NCI-H460 (cell line): ENCODE results near the gene TSPAN13. TPM values are rescaled to one million over a fixed set of nuclear protein-coding genes. Genes with fewer than 3 reads are reported as not detected.
A peak's percentile ranks its signal among the peaks of the same experiment; 100 is the strongest.

ENCODE experiments used
- DNase-seq: peaks from one replicate; pipeline ENCODE4 v3.0.0-alpha.2; 2016; ENCODE audit warnings: low read depth; ENCODE audit errors: extremely low read depth
- polyA plus RNA-seq: library from polyadenylated mRNA; depleted of rRNA; stranded (reverse); fragments of >200 nt; gene quantifications from 2 replicates; pipeline ENCODE4 v1.2.3, GENCODE V29; 2014; cell fraction: nucleus; rRNA removed
- total RNA-seq: library from RNA; depleted of rRNA; stranded (reverse); fragments of >200 nt; shearing (Covaris generic); gene quantifications from 2 replicates; pipeline ENCODE4 v1.2.3, GENCODE V29; 2014; rRNA removed

TSPAN13 gene
- total RNA-seq, result 31.4 and 37.3 TPM in 2 replicates
- polyA plus RNA-seq, result 34.5 and 41.4 TPM in 2 replicates

- peak; percentile 85 for DNase-seq
Measured at GRCh38 chr7:16753102-16753931, at the start of gene TSPAN13. Gene TSPAN13, plus strand, starts transcription at chr7:16753755. Its CDS starts 213 bp downstream, at chr7:16753968.

DNA sequence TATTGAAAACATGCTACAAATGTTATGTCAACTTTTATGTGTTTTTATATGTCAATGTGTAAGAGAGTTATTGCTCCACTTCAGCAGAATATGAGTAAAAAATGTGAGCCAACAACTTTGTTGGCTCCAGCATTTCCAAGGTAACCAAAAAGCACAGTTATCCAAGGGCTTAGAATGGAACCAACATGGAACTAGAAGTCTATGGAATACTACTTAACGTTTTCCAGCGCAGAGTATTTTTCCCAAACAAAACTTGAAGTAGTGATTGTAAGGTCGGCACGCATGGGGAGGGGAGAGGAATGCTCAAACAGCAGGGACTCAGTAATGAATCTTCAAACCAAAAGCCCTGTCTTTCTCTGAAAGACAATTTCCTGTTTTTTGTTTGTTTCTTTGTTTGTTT is 45.0 kb upstream of the TSPAN13 start:
- no peak for DNase-seq

DNA sequence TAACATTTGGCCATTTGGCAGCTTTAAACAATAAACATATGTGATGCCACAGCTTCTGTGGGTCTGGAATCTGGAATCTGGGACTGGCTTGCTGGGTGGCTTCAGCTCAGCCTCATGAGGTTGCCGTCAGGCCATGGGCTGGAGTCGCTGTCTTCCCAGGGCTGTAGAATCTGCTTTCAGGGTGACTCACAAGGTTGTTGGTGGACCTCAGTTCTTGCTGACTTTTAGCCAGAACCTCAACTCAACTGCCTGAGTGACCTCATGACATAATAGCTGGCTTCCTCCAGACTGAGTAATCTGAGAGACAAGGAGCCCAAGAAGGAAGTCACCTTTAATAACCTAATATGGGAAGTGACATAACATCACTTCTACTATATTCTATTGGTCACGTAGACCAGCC is 44.6 kb upstream of the TSPAN13 start:
- DNase-seq, result no peak

- no peak for DNase-seq
Measured at GRCh38 chr7:16710651-16711050, 42.9 kb upstream of the TSPAN13 start.

DNA sequence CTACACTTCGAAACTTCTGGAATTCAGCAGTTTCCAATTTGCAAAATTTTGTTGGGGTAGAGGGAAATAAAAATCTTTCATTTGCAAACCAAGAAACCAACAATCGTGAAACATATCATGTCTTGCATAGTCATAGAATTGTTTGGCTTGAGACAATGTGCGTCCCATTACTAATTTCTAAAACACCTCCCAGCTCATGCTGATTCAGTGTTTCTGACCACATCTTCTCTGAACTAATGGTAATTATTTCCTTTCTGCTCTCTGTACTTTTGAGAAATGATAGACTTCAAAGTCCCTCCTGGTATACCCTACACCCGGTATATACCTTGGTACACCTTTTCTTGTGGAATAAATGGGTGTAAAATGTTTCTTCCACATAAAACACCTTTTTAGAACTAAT is 41.8 kb upstream of the TSPAN13 start:
- DNase-seq, result no peak

- DNase-seq, result no peak
Measured at GRCh38 chr7:16712916-16713315, 40.6 kb upstream of the TSPAN13 start.

DNA sequence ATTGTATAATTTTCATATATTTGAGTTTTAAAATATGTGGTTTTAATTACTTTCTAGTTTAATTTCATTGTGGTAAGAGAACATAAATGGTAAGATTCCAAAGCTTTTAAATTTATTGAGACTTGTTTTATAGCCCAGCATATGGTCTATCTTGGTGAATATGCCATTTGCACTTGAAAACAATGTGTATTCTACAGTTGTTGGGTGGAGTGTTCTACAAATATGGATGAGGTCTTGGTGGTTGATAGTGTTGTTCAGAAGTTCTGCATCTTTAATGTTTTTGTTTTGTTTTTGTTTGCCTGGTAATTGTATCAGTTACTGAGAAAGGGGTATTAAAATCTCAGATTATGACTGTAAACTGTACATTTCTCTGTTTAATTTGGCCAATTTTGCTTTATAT is 37.6 kb upstream of the TSPAN13 start:
- no peak for DNase-seq

DNA sequence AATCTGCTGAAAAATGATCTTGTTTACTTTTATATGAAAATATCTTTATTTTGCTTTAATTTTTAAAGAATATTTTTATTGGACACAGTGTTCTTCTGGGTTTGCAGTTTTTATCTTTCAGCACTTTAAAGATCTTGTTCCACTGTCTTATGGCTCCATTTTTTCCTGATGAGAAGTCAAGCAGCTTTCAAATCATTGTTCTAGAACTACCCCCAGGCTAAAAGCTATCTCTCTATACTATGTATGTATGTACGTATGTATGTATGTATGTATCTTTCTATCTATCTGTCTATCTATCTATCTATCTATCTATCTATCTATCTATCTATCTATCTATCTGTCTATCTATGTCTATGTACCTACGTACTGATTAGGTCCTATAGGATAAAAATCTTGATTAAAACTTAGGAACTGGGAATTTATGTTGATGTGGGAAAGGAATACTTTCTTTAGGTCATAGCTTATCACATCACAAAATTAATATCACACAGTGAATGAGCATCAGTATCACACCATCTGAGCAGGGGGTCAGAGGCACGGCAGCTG is 35.4 kb upstream of the TSPAN13 start:
- DNase-seq, result no peak

GRCh38 chr7:16719699-16720098 is 33.9 kb upstream of the TSPAN13 start:
- DNase-seq, result no peak

GRCh38 chr7:16721541-16721940 is 32.0 kb upstream of the TSPAN13 start:
- DNase-seq, result no peak

DNA sequence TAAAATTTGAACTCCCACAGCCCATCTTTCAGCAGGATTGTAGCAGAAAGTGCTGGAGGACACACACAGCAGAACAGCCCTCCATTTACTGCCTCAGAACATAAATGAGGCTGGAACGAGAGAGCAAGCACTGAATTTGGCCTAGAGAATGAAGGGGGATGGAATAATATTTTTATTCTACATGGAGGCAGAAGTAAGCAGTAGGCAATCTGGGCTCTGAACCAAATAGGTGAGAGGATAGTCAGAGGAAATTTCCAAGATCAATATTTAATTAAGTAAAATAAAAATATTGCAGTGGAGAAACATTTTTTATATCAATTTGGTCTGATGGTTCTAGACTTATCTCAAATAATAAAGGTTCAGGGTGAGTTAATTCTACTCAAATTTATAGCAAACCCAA is 29.2 kb upstream of the TSPAN13 start:
- DNase-seq, result no peak

DNA sequence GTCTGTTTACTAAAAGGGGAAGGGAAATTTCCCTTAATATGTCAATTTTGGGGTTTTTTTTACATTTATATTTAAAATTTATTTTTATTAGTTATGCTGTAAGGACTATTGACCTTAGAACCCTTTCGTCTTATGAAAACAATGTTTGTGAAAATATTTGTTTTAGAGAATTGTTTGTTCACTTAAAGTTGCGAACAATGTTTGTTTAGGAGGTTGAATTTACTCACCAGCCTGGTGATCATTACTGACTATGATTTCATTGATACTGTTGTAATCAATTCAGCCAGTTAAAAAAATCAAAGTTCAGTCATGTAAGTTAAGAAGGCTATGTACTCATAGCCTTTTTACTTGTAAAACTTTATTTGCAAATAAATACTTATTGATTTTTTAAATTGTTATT is 27.4 kb upstream of the TSPAN13 start:
- DNase-seq, result no peak

GRCh38 chr7:16727736-16728135 is 25.8 kb upstream of the TSPAN13 start:
- peak; percentile 84 for DNase-seq

GRCh38 chr7:16728811-16729210 is 24.7 kb upstream of the TSPAN13 start:
- no peak for DNase-seq

GRCh38 chr7:16729541-16729940 is 24.0 kb upstream of the TSPAN13 start:
- no peak for DNase-seq

DNA sequence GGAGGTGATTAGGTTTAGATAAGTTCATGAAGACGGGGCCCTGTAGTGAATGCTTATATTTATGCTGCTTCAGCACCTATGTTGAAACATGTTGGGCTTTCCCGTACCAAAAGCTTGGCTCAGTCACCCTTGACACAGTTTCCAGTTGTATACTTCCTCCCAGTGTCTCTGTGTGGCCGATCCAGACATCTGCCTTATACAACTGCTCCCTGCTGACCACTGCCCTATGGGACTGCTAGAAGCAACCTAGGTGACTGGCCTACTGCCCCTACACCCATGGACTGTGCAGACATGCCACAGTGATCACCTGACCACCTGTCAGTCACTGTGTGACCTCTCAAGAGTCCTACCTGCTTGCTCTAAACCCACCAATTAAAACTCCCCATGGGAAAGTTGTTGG is 22.6 kb upstream of the TSPAN13 start:
- no peak for DNase-seq

DNA sequence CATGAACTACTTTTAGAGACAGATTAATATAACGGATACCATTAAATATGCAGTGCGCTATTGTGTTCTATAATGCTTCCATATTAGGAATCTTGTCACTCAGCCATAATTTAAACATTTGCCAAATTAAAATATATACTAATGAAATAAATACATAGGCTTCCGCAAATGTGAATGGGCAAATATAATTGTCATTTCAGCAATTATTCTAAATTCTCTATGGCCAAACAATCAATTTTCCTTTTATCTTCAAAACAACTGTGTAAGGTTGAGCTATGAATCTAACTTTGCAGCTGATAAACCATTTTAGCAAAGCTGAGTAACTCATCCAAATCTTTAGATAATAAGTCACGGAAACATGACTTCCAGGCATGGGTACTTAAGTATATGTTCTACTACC is 20.7 kb upstream of the TSPAN13 start:
- DNase-seq, result no peak

- no peak for DNase-seq
Measured at GRCh38 chr7:16734148-16734726, 19.3 kb upstream of the TSPAN13 start.

- DNase-seq, result no peak
Measured at GRCh38 chr7:16735020-16735419, 18.5 kb upstream of the TSPAN13 start.

GRCh38 chr7:16738011-16738688 is 15.4 kb upstream of the TSPAN13 start:
- DNase-seq, result no peak

GRCh38 chr7:16739863-16740622 is 13.5 kb upstream of the TSPAN13 start:
- peak; percentile 79 for DNase-seq
